SK-N-MC (cell line): Measurements from ENCODE around the gene GCSH.

Experiments used
- DNase-seq: peaks from one replicate; pipeline ENCODE4 v3.0.0-alpha.2; 2011; ENCODE audit warnings: low read depth, low spot score
- H3K27ac ChIP-seq: fragments of 200-600 bp; sonication (generic); 2 replicates; pipeline ENCODE4 v1.5.1; 2016; ENCODE audit warnings: mixed run types
- H3K36me3 ChIP-seq: fragments of 200-600 bp; sonication (generic); 2 replicates; pipeline ENCODE4 v1.6.1; 2017; ENCODE audit warnings: antibody characterized with exemption, low read length, mixed read lengths; ENCODE audit not compliant: insufficient read depth
- H3K4me3 ChIP-seq: fragments of 200-600 bp; sonication (generic); 2 replicates; pipeline ENCODE4 v1.5.1; 2016
- H3K9ac ChIP-seq: fragments of 200-600 bp; sonication (generic); 2 replicates; pipeline ENCODE4 v1.8.0; 2017; ENCODE audit warnings: mixed run types, mixed read lengths; ENCODE audit not compliant: insufficient read length
- H3K9me3 ChIP-seq: fragments of 200-600 bp; sonication (generic); 2 replicates; pipeline ENCODE4 v1.6.1; 2017; ENCODE audit warnings: low read depth, mild to moderate bottlenecking, antibody characterized with exemption, low read length, moderate library complexity, mixed read lengths
- EZH2 ChIP-seq: fragments of 200-600 bp; sonication (generic); IDR thresholded peaks from one replicate; pipeline ENCODE4 v1.6.1; 2017; ENCODE audit warnings: antibody characterized with exemption
- FOXP2 ChIP-seq: optimal IDR thresholded peaks from 2 replicates; pipeline ENCODE3; 2011; ENCODE audit warnings: mild to moderate bottlenecking, moderate library complexity; ENCODE audit not compliant: insufficient read depth; ENCODE audit errors: extremely low read length, control extremely low read depth
- POLR2AphosphoS5 ChIP-seq: IDR thresholded peaks from 2 replicates; pipeline ENCODE4 v1.6.1; 2012; ENCODE audit warnings: mild to moderate bottlenecking, low read depth, low read length, borderline replicate concordance

GCSH gene

GRCh38 chr16:81067166-81067565 is 29.0 kb downstream of the GCSH start:
- no peak overlapping the region for H3K9ac ChIP-seq
- TF ChIP-seq EZH2 (no peak), POLR2AphosphoS5 (no peak), FOXP2 (no peak)
- no peaks in the 10 kb centered on the region for H3K36me3 ChIP-seq
- H3K4me3 ChIP-seq: no peak overlapping the region
- no peak for DNase-seq
- H3K9me3 ChIP-seq: no peaks in the 10 kb centered on the region
- no peak overlapping the region for H3K27ac ChIP-seq

DNA sequence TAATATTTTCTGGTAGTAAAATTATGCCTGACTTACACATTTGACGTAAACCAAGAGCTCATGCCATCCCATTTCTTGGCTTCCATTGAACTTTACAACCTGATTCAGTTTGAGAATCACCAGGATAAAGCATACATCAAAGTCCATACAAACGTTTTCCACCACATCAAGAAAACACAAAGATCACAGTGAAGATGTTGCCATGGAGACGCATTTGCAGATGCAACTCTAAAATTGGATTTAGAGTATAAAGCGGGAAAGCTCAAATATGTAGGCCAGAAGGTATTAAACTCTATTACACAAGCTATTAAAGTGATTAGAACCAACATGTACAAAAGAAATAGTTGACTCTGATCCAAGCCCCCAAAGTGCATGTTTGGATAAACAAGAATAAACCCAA is 29.5 kb downstream of the GCSH start:
- H3K36me3 ChIP-seq: no peaks in the 10 kb centered on the region
- H3K27ac ChIP-seq: no peak overlapping the region
- TF ChIP-seq POLR2AphosphoS5: no peak
- no peak for TF ChIP-seq EZH2
- TF ChIP-seq FOXP2: no peak
- no peak for DNase-seq
- no peaks in the 10 kb centered on the region for H3K9me3 ChIP-seq
- no peak overlapping the region for H3K4me3 ChIP-seq
- no peak overlapping the region for H3K9ac ChIP-seq

DNA sequence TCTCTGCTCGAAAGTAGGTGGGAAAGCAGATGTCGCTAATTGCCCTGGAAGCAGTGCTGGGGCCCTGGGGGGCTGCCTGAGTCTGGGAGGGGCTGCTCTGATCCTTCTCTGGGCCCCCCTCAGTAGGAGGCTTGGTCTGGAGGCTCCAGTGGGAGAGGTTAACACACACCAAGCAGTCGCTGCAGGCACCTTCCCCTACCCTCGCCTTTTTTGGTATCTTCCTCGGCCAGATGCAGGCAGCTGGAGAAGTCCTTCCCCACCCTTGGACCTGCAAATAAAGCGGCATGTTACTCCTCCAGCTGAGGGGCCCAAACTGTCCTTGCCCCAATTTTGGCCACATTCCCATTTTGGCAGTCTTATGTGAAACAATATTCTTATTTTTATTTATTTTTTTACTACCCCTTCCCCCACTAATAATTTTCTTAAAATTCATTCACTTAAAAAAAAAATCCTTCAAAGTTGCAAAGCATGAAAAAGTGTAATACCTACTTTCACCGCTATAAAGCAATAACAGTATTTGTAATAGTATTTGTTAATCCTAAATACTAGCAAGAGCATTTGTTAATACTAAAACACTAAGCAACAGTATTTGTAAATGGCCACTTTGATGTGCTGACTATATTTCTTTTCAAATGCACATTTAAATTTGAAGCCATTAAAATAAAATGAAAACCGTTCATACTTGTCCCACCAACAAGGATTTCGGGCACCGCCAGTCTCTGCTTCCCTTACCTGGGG is 34.2 kb downstream of the GCSH start:
- no peak overlapping the region for H3K4me3 ChIP-seq
- no peak for TF ChIP-seq EZH2
- TF ChIP-seq FOXP2: no peak
- TF ChIP-seq POLR2AphosphoS5: no peak
- H3K9me3 ChIP-seq: no peaks in the 10 kb centered on the region
- no peaks in the 10 kb centered on the region for H3K36me3 ChIP-seq
- no peak for DNase-seq
- no peak overlapping the region for H3K9ac ChIP-seq
- H3K27ac ChIP-seq: no peak overlapping the region

DNA sequence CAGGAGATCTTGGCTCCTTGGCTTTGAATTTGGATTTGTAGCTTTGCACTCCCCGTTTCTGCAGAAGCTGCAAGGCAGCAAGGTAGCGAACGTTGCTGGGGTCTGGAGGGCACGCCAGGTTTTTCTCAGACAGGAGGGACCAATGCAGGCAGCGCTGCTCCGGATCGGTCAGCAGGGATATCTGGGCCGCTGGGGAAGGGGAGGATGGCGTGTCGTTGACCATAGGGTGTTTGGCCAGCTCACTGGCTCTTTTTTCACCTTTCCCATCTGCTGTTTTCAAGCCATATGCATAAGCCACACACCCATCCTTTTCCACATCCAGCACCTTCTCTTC is 34.9 kb downstream of the GCSH start:
- DNase-seq: no peak
- H3K36me3 ChIP-seq: no peaks in the 10 kb centered on the region
- no peak overlapping the region for H3K27ac ChIP-seq
- no peaks in the 10 kb centered on the region for H3K9me3 ChIP-seq
- no peak overlapping the region for H3K9ac ChIP-seq
- no peak overlapping the region for H3K4me3 ChIP-seq
- TF ChIP-seq POLR2AphosphoS5: no peak
- TF ChIP-seq FOXP2: no peak
- no peak for TF ChIP-seq EZH2

- Histone ChIP-seq H3K36me3 (no peaks in the 10 kb centered on the region), H3K9me3 (no peaks in the 10 kb centered on the region), H3K4me3 (no peak overlapping the region), H3K27ac (no peak overlapping the region), H3K9ac (no peak overlapping the region)
- no peak for DNase-seq
- TF ChIP-seq EZH2 (no peak), FOXP2 (no peak), POLR2AphosphoS5 (no peak)
Observed at GRCh38 chr16:81060576-81061306, 35.5 kb downstream of the GCSH start.

GRCh38 chr16:81053761-81054160 is 42.4 kb downstream of the GCSH start:
- TF ChIP-seq POLR2AphosphoS5 (no peak), FOXP2 (no peak), EZH2 (no peak)
- Histone ChIP-seq H3K27ac (no peak overlapping the region), H3K36me3 (no peaks in the 10 kb centered on the region), H3K4me3 (no peak overlapping the region), H3K9ac (no peak overlapping the region), H3K9me3 (no peaks in the 10 kb centered on the region; the same call in 1 of the 2 replicates)
- DNase-seq: no peak

DNA sequence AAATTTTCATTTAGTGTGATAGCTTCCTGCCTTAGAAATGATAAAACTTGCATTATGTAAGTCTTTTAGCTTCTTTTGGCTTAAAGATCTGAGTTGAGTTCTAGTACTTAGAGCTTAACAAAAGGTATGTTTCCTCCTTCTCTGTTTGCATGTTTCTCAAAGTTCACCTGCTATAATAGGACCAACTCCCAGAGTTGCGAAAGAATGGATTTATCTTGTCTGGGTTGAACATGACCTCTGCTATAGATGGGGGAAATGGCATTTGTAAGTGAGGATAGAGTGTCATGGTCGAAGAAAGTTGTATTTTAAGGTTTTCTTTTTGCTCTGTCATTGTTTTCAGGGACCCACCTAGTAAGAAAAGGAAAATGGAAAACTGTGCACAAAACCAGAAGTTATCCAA is 53.4 kb downstream of the GCSH start:
- Histone ChIP-seq H3K27ac (no peak overlapping the region), H3K4me3 (no peak overlapping the region), H3K36me3 (peaks cover 22% of the 10 kb centered on the region; the same call in 1 of the 2 replicates), H3K9ac (no peak overlapping the region), H3K9me3 (no peaks in the 10 kb centered on the region)
- DNase-seq: no peak
- TF ChIP-seq FOXP2 (no peak), POLR2AphosphoS5 (no peak), EZH2 (no peak)

DNA sequence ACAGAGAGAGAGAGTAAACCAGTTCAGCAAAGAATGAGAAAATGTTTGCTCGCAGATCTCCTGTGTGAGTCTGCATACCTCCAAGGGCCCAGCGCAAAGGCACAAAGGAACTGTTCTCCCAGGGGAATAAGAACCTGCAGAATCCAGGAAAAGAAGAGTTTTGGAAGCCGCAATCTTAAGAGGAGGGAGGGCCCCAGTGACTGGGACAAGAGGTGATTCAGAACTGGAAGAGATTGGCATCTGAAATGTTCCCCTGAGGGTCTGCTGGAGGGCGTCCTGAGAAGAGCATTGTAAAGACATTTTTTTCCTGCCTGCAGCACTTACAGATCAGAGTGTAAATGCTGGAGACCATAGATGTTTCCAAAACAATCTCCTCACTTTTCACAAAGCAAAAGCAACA is 54.5 kb downstream of the GCSH start:
- no peak overlapping the region for H3K27ac ChIP-seq
- H3K4me3 ChIP-seq: no peak overlapping the region
- no peaks in the 10 kb centered on the region for H3K9me3 ChIP-seq
- no peak overlapping the region for H3K9ac ChIP-seq
- no peak for DNase-seq
- no peak for TF ChIP-seq POLR2AphosphoS5
- TF ChIP-seq EZH2: no peak
- no peak for TF ChIP-seq FOXP2
- H3K36me3 ChIP-seq: peaks cover 22% of the 10 kb centered on the region; the same call in 1 of the 2 replicates
